Spleen (tissue), 11 donors: ENCODE measurements around the gene ZMIZ2. TPM values are rescaled to one million over a fixed set of nuclear protein-coding genes. Genes with fewer than 3 reads are reported as not detected.

Experiments
- DNase-seq: peaks from one replicate; pipeline ENCODE4 v3.0.0-alpha.2; 2020
- H3K27ac ChIP-seq, 8 donors: fragments of 200-600 bp; sonication (generic) in 7 of 8; 1 replicate in 4 of 8; 2 replicates in 4 of 8; pipeline versions ENCODE4 v1.5.0 to v1.8.0; 2016 to 2021; ENCODE audit warnings: inconsistent platforms in 4 of 8, mild to moderate bottlenecking in 4 of 8, moderate library complexity in 1 of 8
- H3K27me3 ChIP-seq, 7 donors: fragments of 200-600 bp; sonication (generic) in 6 of 7; replicated peaks in 1 of 7; 1 replicate in 4 of 7; 2 replicates in 3 of 7; pipeline versions ENCODE4 v1.5.0 to v1.8.0; 2016 to 2021; ENCODE audit warnings: inconsistent platforms in 3 of 7, mild to moderate bottlenecking in 1 of 7
- H3K36me3 ChIP-seq, 6 donors: fragments of 200-600 bp; sonication (generic) in 5 of 6; 1 replicate in 4 of 6; 2 replicates in 2 of 6; pipeline versions ENCODE4 v1.5.0 to v1.8.0; 2016 to 2021; ENCODE audit warnings: inconsistent platforms in 2 of 6
- H3K4me1 ChIP-seq, 6 donors: fragments of 200-600 bp; sonication (generic) in 5 of 6; 1 replicate in 3 of 6; 2 replicates in 3 of 6; pipeline versions ENCODE4 v1.5.0 to v1.8.0; 2016 to 2021; ENCODE audit warnings: inconsistent platforms in 3 of 6
- H3K4me3 ChIP-seq, 8 donors: fragments of 200-600 bp; sonication (generic) in 7 of 8; 1 replicate in 4 of 8; 2 replicates in 4 of 8; pipeline versions ENCODE4 v1.5.0 to v1.8.0; 2016 to 2021; ENCODE audit warnings: inconsistent platforms in 4 of 8, mild to moderate bottlenecking in 4 of 8, moderate library complexity in 2 of 8
- H3K9me3 ChIP-seq, 8 donors: fragments of 200-600 bp; sonication (generic) in 7 of 8; 1 replicate in 4 of 8; 2 replicates in 4 of 8; pipeline versions ENCODE4 v1.5.0 to v1.8.0; 2016 to 2021; ENCODE audit warnings: inconsistent platforms in 4 of 8
- POLR2A ChIP-seq, 3 donors: fragments of 450-650 bp; IDR thresholded peaks; one replicate each; pipeline ENCODE4 v1.5.1; 2017; ENCODE audit warnings: antibody characterized with exemption in 3 of 3, mild to moderate bottlenecking in 1 of 3
- POLR2AphosphoS5 ChIP-seq, 3 donors: sonication (generic); formaldehyde crosslinking; IDR thresholded peaks; one replicate each; pipeline ENCODE4 v1.5.1; 2017; ENCODE audit warnings: antibody characterized with exemption in 3 of 3
- WGBS, 5 donors: extraction: QIAGEN DNeasy Blood & Tissue Kit in 3 of 5; methylation state at CpG; one replicate each; pipeline versions ENCODE4 v1.1.5 to v1.1.7; 2013 to 2018; 5-methylcytosine and 5-hydroxymethylcytosine counted together
- intact Hi-C: fragments of 100-400 bp; cut with DNase I; formaldehyde crosslinking; loops from one replicate; pipeline ENCODE4 v1.15.0; 2023; ENCODE audit warnings: low total_unique reads
- polyA plus RNA-seq, 3 donors: library from polyadenylated mRNA; stranded (reverse); fragments of 200-250 nt; gene quantifications; one replicate each; pipeline ENCODE4 v1.2.1, GENCODE V29; 2013
- total RNA-seq, 7 donors: library from RNA; depleted of rRNA in 3 of 7; stranded (reverse); fragments of >200 nt in 3 of 7; fragmentation: NEBNext Ultra II Directional in 4 of 7; extraction: Animal tissue kit (Norgen Biotek cat#: 25700) in 4 of 7; gene quantifications; one replicate each; pipeline versions ENCODE4 v1.1.0 to v1.2.1, GENCODE V29; 2016 to 2021
- TF ChIP-seq, protein P1 (sequence below), 11 experiments: fragments of 200-600 bp in 7 of 11; fragments of 450-650 bp in 4 of 11; sonication (generic) in 4 of 11; IDR thresholded peaks in 8 of 11; conservative IDR thresholded peaks in 3 of 11; 1 replicate in 7 of 11; 2 replicates in 4 of 11; pipeline versions ENCODE4 v1.4.0 to v1.8.0; 2016 to 2021; ENCODE audit warnings: antibody characterized with exemption in 11 of 11, inconsistent platforms in 4 of 11, mild to moderate bottlenecking in 1 of 11
- donor health status: healthy with polysubstance abuse.
- donor health status: DM: no; HTN: no; CAD: no; lungs with moderate emphysema.
- donor health status: DM: no; HTN: no; CAD: no.
- donor health status: Bipolar disorder and iron deficiency.
- donor health status: healthy.
- donor health status: DM: no; HTN: no; CAD: no.
- donor health status: DM: yes; HTN: yes; CAD: no.

Gene ZMIZ2
- total and polyA plus RNA-seq, 10 donors = 27.7 to 160 (median 84.1) TPM

DNA sequence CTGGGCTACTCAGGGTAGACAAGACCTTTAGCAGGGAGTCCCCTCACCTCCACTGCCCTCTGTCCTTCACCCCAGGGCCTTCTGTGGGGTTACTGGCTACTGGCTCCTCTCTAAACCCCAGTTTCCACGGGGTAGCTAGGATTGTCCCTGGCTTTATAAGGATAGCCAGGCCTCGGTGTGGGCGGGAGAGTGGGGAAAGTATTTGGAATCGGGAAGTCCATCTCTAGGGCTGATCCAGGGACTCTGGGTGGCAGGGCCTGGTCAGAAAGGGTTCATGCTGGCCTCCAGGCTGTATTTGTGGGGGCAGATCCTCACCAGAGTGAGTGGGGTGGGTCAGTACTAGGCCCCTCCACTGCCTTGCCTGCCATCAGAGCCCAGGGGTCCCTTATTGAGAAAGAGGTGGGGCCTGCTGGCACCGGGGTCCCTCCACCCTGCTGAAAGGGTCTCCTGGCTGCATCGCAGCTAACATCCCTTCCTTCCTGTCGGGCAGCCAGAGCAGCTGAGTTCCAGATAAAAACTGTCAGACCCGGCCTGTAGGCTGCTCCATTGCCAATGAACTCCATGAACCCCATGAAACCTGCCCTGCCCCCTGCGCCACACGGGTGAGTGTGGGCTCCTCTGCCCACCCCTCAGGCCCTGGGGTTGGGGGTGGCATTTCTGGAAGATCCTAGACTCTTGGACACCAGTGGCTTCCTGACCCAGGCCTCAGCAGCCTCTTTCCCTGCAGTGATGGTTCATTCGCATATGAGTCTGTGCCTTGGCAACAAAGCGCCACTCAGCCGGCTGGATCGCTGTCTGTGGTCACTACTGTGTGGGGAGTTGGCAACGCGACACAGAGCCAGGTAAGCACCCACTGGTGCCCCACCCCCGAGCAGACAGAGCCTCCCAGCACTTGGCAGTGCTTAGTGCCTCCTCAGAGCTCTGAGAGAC is 7.3 kb downstream of the ZMIZ2 start:
- Histone ChIP-seq H3K27me3 (no peaks in the 10 kb centered on the region), H3K4me3 (no peak overlapping the region), H3K9me3 (no peaks in the 10 kb centered on the region), H3K36me3 (peaks cover 3 to 57% (median 43%) of the 10 kb centered on the region in 6 donors), H3K4me1 (peaks cover 21 to 63% (median 57%) of the 10 kb centered on the region in 6 donors), H3K27ac (peak overlapping the region in 5 of 8 donors; percentile 15 to 100 (median 27))
- peak; percentile 68 for DNase-seq
- TF ChIP-seq POLR2A (IDR thresholded peaks at IDR 0.05) (no peak), POLR2AphosphoS5 (IDR thresholded peaks at IDR 0.05) (no peak)
- TF ChIP-seq, protein P1, sequence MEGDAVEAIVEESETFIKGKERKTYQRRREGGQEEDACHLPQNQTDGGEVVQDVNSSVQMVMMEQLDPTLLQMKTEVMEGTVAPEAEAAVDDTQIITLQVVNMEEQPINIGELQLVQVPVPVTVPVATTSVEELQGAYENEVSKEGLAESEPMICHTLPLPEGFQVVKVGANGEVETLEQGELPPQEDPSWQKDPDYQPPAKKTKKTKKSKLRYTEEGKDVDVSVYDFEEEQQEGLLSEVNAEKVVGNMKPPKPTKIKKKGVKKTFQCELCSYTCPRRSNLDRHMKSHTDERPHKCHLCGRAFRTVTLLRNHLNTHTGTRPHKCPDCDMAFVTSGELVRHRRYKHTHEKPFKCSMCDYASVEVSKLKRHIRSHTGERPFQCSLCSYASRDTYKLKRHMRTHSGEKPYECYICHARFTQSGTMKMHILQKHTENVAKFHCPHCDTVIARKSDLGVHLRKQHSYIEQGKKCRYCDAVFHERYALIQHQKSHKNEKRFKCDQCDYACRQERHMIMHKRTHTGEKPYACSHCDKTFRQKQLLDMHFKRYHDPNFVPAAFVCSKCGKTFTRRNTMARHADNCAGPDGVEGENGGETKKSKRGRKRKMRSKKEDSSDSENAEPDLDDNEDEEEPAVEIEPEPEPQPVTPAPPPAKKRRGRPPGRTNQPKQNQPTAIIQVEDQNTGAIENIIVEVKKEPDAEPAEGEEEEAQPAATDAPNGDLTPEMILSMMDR (IDR thresholded peaks at IDR 0.05 in 8 of 11, conservative IDR thresholded peaks at IDR 0.05 in 3 of 11) = no peak
- WGBS, 5 donors = 72 to 85% (median 79%) methylated on average over 13 to 17 of the region's 17 CpGs
- intact Hi-C loops = no loop called here

DNA sequence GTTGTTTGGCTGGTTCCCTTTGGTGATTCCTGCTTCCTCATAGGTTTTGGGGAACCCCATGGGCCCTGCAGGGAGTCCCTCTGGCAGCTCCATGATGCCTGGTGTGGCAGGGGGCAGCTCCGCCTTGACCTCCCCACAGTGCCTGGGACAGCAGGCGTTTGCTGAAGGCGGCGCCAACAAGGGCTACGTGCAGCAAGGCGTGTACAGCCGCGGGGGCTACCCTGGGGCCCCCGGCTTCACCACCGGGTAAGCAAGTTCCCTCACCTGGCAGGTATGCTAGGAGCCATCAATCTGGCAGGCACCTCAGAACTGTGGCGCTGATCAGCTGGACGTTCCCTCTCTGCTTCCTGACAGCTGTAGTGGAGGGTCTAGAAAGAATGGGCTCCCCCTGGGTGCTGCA is 8.3 kb downstream of the ZMIZ2 start:
- Histone ChIP-seq H3K4me1 (peaks cover 11 to 53% (median 48%) of the 10 kb centered on the region in 6 donors), H3K27ac (peak overlapping the region in 1 of 8 donors; percentile 100), H3K36me3 (peaks cover 3 to 62% (median 52%) of the 10 kb centered on the region in 6 donors), H3K4me3 (no peak overlapping the region), H3K9me3 (no peaks in the 10 kb centered on the region), H3K27me3 (no peaks in the 10 kb centered on the region)
- DNase-seq = peak; percentile 54
- TF ChIP-seq POLR2A (IDR thresholded peaks at IDR 0.05) (no peak), POLR2AphosphoS5 (IDR thresholded peaks at IDR 0.05) (no peak)
- TF ChIP-seq, protein P1 (IDR thresholded peaks at IDR 0.05 in 8 of 11, conservative IDR thresholded peaks at IDR 0.05 in 3 of 11) = no peak
- intact Hi-C loops = no loop called here
- 93 to 96% (median 96%) methylated on average over 8 to 12 of the region's 12 CpGs for WGBS, 5 donors

DNA sequence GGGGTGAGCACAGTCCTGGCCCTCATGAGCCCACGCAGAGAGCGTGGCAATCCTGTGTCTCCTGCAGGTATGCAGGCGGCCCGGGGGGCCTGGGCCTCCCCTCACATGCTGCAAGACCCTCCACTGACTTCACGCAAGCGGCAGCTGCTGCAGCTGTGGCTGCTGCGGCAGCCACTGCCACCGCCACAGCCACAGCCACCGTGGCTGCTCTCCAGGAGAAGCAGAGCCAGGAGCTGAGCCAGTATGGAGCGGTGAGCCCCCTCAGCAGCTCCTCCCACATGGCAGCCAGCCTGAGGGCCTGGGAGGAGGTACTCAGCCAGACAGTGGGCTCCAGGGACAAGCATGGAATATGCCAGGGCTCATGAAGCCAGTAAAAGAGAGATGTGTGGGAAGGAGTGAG is 8.7 kb downstream of the ZMIZ2 start:
- WGBS, 5 donors = 89 to 93% (median 90%) methylated on average over 4 to 10 of the region's 10 CpGs
- H3K4me3 ChIP-seq = no peak overlapping the region
- intact Hi-C loops = no loop called here
- H3K27me3 ChIP-seq = no peaks in the 10 kb centered on the region
- H3K4me1 ChIP-seq = peaks cover 7 to 52% (median 44%) of the 10 kb centered on the region in 6 donors
- no peaks in the 10 kb centered on the region for H3K9me3 ChIP-seq
- peak; percentile 32 for DNase-seq
- H3K27ac ChIP-seq = no peak overlapping the region
- H3K36me3 ChIP-seq = peaks cover 3 to 66% (median 56%) of the 10 kb centered on the region in 6 donors
- TF ChIP-seq, protein P1 (IDR thresholded peaks at IDR 0.05 in 8 of 11, conservative IDR thresholded peaks at IDR 0.05 in 3 of 11) = no peak
- no peak for TF ChIP-seq POLR2A (IDR thresholded peaks at IDR 0.05)
- TF ChIP-seq POLR2AphosphoS5 (IDR thresholded peaks at IDR 0.05) = peak in 1 of 3 donors; percentile 5

DNA sequence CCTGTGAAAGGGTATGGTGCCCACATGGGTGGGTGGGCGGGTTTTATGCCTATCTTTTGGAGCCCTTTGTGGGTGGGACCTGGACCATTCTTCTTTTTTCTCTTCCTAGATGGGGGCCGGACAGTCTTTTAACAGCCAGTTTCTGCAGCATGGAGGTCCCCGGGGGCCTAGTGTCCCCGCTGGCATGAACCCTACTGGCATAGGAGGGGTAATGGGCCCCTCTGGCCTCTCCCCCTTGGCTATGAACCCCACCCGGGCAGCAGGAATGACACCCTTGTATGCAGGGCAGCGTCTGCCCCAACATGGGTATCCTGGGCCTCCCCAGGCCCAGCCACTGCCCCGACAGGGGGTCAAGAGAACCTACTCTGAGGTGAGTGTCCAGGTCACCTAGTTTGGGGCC is 9.1 kb downstream of the ZMIZ2 start:
- Histone ChIP-seq H3K4me3 (no peak overlapping the region), H3K27ac (no peak overlapping the region), H3K4me1 (peaks cover 3 to 48% (median 39%) of the 10 kb centered on the region in 6 donors), H3K27me3 (no peaks in the 10 kb centered on the region), H3K36me3 (peaks cover 3 to 70% (median 60%) of the 10 kb centered on the region in 6 donors), H3K9me3 (no peaks in the 10 kb centered on the region)
- TF ChIP-seq, protein P1 (IDR thresholded peaks at IDR 0.05 in 8 of 11, conservative IDR thresholded peaks at IDR 0.05 in 3 of 11) = no peak
- TF ChIP-seq POLR2A (IDR thresholded peaks at IDR 0.05) (no peak), POLR2AphosphoS5 (IDR thresholded peaks at IDR 0.05) (no peak)
- DNase-seq = peak; percentile 44
- intact Hi-C loops = no loop called here
- 92 to 99% (median 96%) methylated on average over 6 to 7 of the region's 7 CpGs for WGBS, 5 donors
